Measurements from ENCODE around the gene SLC22A23. TPM values are rescaled to one million over a fixed set of nuclear protein-coding genes. Genes with fewer than 3 reads are reported as not detected.

The SLC22A23 gene
- total and polyA plus RNA-seq, 4 donors: 4.9 to 45.4 (median 19.7) TPM

- Histone ChIP-seq H3K4me1 (ENCODE audit: control insufficient read depth in 4 of 4, insufficient read depth in 4 of 4, low read length in 3 of 4) (peaks cover 0 to 8% (median 4%) of the 10 kb centered on the region in 4 donors), H3K36me3 (ENCODE audit: control insufficient read depth in 4 of 4, insufficient read depth in 3 of 4, low read depth in 1 of 4, low read length in 3 of 4) (peaks cover 3 to 30% (median 18%) of the 10 kb centered on the region in 4 donors), H3K9ac (ENCODE audit: low read depth in 1 of 2, low read length in 2 of 2) (no peak overlapping the region), H3K27ac (ENCODE audit: low read depth in 1 of 2, low read length in 2 of 2) (no peak overlapping the region), H3K9me3 (ENCODE audit: control insufficient read depth in 4 of 4, low read length in 3 of 4) (no peaks in the 10 kb centered on the region), H3K4me3 (ENCODE audit: low read depth in 1 of 3, low read length in 3 of 3) (no peak overlapping the region), H3K27me3 (ENCODE audit: control insufficient read depth in 4 of 4, insufficient read depth in 4 of 4, low read length in 3 of 4) (no peaks in the 10 kb centered on the region)
- no peak for TF ChIP-seq FOXA2 (IDR thresholded peaks at IDR 0.05)
- TF ChIP-seq HNF4A (conservative IDR thresholded peaks at IDR 0.05): no peak
- TF ChIP-seq YY1 (IDR thresholded peaks at IDR 0.05): no peak
- no peak for TF ChIP-seq TAF1 (conservative IDR thresholded peaks at IDR 0.05)
- TF ChIP-seq RXRA (IDR thresholded peaks at IDR 0.05): no peak
- no peak for TF ChIP-seq HNF4G (IDR thresholded peaks at IDR 0.05)
- no peak for TF ChIP-seq CTCF (IDR thresholded peaks at IDR 0.05; ENCODE audit: low read depth, low read length, missing input control)
- no peak for TF ChIP-seq NR2F2 (IDR thresholded peaks at IDR 0.05)
- TF ChIP-seq EGR1 (IDR thresholded peaks at IDR 0.05; ENCODE audit: low read depth in 2 of 2): no peak
- TF ChIP-seq, protein P1, sequence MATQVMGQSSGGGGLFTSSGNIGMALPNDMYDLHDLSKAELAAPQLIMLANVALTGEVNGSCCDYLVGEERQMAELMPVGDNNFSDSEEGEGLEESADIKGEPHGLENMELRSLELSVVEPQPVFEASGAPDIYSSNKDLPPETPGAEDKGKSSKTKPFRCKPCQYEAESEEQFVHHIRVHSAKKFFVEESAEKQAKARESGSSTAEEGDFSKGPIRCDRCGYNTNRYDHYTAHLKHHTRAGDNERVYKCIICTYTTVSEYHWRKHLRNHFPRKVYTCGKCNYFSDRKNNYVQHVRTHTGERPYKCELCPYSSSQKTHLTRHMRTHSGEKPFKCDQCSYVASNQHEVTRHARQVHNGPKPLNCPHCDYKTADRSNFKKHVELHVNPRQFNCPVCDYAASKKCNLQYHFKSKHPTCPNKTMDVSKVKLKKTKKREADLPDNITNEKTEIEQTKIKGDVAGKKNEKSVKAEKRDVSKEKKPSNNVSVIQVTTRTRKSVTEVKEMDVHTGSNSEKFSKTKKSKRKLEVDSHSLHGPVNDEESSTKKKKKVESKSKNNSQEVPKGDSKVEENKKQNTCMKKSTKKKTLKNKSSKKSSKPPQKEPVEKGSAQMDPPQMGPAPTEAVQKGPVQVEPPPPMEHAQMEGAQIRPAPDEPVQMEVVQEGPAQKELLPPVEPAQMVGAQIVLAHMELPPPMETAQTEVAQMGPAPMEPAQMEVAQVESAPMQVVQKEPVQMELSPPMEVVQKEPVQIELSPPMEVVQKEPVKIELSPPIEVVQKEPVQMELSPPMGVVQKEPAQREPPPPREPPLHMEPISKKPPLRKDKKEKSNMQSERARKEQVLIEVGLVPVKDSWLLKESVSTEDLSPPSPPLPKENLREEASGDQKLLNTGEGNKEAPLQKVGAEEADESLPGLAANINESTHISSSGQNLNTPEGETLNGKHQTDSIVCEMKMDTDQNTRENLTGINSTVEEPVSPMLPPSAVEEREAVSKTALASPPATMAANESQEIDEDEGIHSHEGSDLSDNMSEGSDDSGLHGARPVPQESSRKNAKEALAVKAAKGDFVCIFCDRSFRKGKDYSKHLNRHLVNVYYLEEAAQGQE (IDR thresholded peaks at IDR 0.05): no peak
- TF ChIP-seq GABPA (IDR thresholded peaks at IDR 0.05 in 1 of 2, conservative IDR thresholded peaks at IDR 0.05 in 1 of 2): no peak
- TF ChIP-seq, protein P2, sequence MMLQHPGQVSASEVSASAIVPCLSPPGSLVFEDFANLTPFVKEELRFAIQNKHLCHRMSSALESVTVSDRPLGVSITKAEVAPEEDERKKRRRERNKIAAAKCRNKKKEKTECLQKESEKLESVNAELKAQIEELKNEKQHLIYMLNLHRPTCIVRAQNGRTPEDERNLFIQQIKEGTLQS (IDR thresholded peaks at IDR 0.05): no peak
- no peak for TF ChIP-seq RAD21 (IDR thresholded peaks at IDR 0.05)
- TF ChIP-seq JUND (IDR thresholded peaks at IDR 0.05): no peak
- TF ChIP-seq, protein P3, sequence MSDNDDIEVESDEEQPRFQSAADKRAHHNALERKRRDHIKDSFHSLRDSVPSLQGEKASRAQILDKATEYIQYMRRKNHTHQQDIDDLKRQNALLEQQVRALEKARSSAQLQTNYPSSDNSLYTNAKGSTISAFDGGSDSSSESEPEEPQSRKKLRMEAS (IDR thresholded peaks at IDR 0.05): no peak
- TF ChIP-seq, protein P4, sequence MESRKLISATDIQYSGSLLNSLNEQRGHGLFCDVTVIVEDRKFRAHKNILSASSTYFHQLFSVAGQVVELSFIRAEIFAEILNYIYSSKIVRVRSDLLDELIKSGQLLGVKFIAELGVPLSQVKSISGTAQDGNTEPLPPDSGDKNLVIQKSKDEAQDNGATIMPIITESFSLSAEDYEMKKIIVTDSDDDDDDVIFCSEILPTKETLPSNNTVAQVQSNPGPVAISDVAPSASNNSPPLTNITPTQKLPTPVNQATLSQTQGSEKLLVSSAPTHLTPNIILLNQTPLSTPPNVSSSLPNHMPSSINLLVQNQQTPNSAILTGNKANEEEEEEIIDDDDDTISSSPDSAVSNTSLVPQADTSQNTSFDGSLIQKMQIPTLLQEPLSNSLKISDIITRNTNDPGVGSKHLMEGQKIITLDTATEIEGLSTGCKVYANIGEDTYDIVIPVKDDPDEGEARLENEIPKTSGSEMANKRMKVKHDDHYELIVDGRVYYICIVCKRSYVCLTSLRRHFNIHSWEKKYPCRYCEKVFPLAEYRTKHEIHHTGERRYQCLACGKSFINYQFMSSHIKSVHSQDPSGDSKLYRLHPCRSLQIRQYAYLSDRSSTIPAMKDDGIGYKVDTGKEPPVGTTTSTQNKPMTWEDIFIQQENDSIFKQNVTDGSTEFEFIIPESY (IDR thresholded peaks at IDR 0.05): no peak
- no peak for TF ChIP-seq SP1 (IDR thresholded peaks at IDR 0.05)
- DNase-seq (ENCODE audit: low spot score): no peak
- 93% methylated on average over 12 of the region's 12 CpGs for WGBS
These were observed 179.6 kb downstream of the SLC22A23 start for GRCh38 chr6:3277251-3277650.
